Dedifferentiated amniotic fluid mesenchymal stem cell (primary cell): ENCODE results near the gene TMEM134.
"Not testable (repeated sequence)": the region's sequence is repeated elsewhere in the genome, so short reads cannot be mapped to it uniquely, and the experiment has no call there.

Experiments
- DNase-seq: peaks from one replicate; pipeline ENCODE4 v3.0.0-alpha.2; 2016; ENCODE audit errors: extremely low spot score

Gene TMEM134, protein sequence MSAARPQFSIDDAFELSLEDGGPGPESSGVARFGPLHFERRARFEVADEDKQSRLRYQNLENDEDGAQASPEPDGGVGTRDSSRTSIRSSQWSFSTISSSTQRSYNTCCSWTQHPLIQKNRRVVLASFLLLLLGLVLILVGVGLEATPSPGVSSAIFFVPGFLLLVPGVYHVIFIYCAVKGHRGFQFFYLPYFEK

DNA sequence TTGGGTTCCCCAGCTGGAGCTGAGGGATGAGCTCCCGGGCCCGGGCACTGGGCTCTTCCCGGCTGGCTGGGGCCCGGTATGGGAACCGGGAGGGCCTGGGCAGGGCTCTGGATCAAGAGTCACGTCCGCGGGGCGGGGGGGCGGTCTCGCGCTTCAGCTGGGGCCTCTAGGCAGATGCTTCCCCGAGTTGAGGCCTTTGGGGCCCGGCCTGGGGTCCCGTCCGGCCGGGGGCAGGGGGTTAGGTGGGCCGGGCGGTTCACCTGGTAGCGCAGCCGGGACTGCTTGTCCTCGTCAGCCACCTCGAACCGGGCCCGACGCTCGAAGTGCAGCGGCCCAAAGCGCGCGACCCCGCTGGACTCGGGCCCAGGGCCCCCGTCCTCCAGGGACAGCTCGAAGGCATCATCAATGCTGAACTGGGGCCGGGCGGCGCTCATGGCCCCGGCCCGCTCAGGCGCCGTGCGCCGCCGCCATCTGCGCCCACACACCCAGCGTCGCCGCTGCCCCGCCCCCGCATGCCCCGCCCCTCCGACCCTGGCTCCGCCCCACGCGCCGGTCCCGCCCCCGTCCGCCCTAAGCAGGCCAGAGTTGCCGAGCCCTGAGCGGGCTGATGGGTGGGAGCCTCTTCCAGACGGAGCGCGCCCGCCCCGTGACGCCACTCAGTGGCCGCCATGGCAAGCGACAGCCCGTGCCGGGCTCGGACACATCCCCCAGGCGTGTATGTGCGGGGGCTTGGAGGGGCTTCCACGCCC is at the start of gene TMEM134:
Gene TMEM134 (minus strand): TSS at position 493 of the 749 bp plus-strand sequence. CDS start 59 bp downstream, at position 434.
- DNase-seq = peak; percentile 88

DNA sequence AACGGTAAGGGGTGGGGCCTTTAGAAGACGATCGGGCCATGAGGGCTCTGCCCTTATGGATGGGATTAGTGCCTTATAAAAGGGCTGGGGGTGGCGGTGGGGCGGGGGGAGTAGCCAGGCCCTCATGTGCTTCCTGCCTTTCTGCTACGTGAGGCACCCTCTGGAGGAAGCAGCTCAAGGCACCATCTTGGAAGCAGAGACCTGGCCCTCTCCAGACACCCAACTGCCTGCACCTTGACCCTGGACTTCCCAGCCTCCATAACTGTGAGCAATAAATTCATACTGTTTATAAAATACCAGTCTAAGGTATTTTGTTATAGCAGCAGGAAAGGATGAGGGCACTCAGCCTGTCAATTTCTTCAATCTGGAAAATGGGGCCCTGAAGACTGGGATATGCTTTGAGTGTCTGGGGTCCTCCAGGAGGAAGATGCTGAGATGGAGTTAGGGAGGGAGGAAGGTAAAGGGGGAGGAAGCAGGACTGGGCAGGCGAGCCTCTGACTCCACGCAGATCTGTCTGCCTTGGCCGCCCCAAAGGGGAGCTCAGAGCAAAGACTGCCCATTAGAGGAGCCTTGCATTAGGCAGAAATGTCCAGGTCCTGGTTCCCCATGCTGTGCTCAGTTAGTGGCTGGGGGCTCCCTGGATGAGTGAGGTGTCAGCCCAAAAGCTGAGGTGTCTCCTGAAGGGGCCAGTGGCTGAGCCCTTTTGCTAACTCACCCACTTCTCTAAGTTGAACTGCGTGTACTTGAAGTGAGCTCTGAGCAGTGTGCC is 48.9 kb upstream of the TMEM134 start:
- DNase-seq = no peak

DNA sequence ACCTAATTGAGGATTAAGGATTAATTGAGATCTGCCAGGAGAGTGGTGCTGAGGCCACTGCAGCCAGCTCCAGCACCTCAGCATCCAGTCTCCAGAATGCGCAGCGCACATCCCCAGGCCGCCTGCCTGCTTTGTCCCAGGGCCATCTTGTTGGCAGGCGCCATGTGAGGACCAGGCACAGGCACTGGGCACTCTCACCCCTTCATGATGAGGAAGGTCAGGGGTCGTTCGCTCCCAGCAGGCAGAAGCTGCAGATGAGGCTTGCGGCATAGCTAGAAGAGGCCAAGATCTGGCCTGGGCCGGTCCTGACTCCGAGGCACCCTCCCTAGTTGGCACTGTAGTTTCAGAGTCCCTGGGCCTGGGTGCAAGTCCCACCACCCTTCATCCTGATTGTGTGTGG is 47.8 kb upstream of the TMEM134 start:
- DNase-seq = no peak

DNA sequence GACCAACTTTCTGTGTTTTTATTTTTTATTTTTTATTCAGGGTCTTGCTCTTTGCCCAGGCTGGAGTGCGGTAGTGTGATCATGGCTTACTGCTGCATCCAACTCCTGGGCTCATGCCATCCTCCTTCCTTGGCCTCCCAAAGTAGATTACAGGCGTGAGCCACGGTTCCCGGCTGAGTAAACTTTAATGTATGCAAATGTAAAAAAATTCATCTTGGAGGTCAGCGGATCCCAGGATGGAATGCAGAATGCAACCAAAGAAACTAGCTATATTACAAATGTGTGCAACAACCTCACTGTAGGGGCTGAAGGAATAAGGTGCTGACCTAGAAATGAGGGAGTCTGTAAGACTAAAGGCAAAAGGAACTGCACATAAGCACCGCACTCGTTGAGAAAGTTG is 45.1 kb upstream of the TMEM134 start:
- DNase-seq = no peak

DNA sequence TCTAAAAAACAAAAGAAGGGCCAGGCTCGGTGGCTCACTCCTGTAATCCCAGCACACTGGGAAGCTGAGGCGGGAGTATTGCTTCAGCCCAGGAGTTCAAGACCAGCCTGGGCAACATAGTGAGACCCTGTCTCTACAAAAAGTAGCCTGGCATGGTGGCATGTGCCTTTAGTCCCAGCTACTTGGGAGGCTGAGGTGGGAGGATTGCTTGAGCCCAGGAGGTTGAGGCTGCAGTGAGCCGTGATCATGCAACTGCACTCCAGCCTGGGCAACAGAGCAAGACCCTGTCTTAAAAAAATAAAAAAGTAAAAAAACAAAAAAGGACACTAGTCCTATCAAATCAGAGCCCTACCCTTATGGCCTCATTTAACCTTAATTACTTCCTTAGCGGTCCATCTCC is 42.5 kb upstream of the TMEM134 start:
- not testable (repeated sequence) for DNase-seq

DNA sequence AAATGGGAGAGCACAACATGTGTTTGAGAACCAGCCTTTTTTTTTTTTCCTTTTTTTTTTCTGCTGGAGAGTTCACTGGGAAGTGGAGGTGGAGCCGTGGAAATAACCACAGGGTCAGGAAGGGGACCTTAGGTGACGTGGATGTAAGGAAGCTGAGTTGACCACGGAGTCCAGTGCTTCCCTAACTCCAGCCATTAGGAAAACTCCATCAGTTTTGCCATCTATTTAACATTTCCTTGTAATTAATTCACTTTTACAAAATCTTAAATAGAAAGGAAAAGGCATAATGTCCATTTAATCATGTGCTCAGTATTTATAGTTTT is 40.9 kb upstream of the TMEM134 start:
- no peak for DNase-seq

DNA sequence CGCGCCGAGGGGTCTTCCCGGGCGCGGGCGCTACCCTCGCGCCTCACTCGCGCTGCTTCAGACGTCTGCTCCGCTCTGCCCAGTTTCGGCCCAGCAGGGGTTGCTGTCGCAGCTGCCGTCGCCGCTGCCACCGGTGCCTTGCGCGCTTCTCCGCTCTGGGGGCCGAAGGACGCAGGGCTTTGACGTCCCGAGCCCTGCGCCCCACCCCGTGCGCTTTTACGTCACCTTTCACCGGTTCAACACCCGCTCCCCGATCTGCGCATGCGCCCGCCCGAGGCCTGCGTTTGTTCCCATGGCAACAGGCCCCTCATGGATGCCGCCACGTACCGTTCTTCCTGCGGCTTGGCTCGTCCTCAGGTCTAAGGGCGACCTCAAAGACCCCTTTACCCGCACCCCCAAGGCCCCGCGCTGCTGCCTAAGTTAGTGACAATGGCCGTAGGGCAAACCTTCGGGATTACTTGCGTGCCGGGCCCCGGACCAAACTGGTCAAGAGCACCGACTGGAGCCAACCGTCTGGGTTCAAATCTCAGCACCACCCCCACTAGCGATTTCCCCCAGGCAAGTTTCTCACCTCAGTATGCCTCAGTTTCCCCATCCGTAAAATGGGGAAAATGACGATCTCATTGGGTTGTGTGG is 39.6 kb upstream of the TMEM134 start:
- peak; percentile 95 for DNase-seq

DNA sequence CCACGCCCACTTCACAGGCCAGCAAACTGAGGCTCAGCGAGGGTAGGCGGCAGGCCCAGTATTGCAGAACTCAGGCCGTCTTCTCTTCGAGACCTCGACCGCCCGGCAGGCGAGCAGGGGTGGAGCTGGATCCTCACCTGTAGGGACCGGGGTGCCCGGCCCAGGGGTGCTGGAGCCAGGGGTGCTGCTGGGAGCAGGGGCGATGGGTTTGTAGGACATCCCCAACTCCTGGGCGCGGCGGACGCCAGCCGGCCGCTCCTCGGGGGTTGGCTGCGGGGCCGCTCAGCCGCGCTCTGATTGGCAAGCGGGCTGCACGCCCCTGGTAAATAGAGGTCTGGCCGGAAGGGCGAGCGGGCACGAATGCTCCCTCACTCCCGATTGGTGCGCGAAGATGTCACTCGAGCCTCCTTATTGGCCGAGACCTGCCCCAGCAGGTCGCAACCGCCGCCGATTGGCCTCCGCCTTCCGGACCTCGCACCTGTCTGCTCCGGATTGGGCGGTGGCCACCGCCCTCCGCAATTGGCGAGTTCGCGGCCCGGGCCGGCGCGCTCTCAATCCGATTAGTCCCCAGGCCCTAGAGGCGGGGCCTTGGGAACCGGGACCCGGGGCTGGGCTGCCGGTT is 38.9 kb upstream of the TMEM134 start, which contains the start of gene CDK2AP2:
Gene CDK2AP2 (minus strand): TSS at position 299 of the 622 bp plus-strand sequence. CDS start 80 bp downstream, at position 219.
- DNase-seq = peak; percentile 98

DNA sequence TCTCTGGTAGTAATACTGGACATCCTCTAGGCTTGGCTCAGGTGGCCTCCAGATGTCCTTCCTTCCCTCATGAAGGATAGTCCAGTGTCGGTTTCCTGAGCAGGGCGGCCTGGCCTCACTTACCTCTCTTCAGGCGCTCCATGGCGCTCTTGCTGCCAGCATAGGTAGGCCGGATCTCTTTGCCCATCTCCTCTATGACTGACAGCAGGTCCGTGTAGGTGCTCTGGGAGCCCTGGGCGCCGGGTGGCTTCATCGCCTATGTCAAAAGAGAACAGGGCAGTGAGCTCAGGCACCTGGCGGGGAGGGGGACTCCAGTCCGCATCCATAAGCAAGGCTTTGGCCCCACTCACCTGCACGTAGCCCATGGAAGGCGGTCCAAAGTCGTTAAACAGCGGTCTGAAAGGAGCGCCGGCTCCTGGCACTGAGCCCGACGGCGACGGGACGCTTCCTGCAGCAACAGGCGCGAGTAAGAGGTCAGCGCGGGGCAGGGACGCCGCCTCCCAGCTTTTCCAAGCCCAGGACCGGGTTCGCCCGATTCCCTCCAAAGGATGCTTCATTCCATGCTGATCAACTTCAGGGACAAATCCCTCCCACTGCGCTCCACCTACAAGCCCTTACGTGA is 38.3 kb upstream of the TMEM134 start:
- DNase-seq = peak; percentile 38

DNA sequence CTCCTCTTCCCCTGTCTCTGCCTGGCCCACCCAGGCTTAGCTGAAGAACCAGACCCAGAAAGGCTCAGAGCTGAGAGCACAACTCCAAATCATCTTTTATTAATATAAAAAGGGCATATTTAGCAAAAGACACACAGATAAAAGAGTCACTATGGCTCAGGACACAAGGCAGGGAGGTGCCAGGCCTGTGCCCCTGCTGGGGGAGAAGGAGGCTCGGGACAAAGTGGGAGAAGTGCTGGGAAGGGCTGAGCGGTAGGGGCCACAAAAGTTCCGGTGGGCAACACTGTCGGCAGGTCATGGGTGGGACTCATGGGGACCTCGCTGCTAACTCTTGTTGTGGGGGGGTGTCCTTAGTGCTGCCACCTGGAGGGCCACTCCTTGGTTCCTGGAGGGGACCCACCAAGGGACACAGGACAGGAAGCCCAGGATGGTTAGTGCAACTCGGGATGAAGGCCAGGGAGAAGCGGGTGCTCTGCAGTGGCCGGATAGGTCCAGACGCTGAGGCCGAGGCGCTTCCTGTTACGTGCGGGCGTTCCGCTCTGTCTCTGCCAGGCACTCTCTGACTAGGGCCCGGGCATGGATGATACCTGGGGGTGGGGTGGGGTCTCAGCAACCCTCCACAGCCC is 37.5 kb upstream of the TMEM134 start:
- no peak for DNase-seq

DNA sequence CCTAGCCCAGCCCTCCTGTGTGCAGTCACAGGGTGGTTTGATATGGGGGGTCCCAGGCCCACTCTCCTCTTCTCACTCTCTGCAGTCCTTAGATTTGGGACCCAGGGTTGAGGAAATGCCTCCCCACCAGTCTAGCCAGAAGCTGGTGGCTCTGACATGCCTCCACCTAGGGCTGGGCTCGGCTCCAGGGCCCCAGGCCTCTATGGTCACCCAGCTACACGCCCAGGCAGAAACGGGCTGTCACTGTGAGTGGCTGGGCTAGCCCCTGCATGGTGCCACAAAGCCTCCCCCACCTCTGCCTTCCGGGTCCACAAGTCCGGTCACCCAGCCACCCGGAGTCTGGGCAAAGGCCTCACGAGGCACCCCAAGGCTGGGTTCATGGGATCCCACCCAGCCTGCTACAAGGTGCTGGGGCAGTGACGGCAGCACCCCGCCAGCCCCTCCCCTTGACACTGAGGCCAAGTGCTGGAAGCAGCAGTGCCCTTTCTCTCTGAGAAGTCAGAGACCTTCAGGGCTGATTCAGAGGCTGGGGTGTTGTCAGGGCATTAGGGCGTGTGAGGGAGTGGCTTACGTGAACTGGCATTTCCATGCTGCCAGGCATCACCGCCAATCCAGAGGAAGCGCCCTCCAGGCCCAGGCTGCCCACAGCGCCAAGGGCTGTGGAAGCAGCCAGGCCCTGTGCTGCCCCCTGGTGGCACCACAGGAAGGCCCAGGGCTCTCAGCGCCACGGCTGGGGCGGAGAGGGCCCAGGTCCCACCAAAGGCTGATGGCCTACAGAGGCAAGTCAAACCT is 36.8 kb upstream of the TMEM134 start:
- peak; percentile 85 for DNase-seq

DNA sequence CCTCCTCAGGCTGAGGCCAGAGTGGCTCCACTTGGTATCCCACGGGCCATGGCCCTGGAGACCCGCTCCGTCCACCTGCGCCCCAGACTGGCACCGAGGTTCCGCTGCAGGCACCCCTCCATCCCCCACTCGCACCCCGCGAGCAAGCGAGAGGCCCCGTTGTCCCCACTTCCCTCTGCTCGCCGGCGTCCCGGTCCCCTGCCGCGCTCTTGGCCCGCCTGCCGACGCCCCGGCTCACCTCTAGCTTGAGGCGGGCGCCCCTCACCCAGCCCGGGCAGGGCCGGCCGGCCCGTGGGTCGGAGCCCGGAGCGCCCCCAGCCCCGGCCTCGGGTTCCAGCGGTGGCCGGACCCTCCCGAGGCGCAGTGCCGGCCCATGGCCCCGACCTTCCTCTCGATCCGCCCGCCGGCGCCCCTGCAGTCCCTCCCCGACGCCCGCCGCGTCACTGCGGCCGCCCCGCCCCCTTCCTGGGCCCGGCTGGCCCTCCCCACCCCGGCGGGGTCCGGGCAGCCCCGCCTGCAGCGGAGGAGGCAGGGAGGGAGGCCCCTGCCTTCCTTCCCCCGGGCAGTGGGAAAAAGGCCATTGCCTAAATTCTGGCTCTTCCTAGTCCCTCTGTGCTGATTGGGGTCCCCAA is 36.0 kb upstream of the TMEM134 start, which contains the start of gene PITPNM1:
Gene PITPNM1 (minus strand): TSS at position 414 of the 632 bp plus-strand sequence. CDS start 1,183 bp downstream, outside the sequence.
- no peak for DNase-seq

DNA sequence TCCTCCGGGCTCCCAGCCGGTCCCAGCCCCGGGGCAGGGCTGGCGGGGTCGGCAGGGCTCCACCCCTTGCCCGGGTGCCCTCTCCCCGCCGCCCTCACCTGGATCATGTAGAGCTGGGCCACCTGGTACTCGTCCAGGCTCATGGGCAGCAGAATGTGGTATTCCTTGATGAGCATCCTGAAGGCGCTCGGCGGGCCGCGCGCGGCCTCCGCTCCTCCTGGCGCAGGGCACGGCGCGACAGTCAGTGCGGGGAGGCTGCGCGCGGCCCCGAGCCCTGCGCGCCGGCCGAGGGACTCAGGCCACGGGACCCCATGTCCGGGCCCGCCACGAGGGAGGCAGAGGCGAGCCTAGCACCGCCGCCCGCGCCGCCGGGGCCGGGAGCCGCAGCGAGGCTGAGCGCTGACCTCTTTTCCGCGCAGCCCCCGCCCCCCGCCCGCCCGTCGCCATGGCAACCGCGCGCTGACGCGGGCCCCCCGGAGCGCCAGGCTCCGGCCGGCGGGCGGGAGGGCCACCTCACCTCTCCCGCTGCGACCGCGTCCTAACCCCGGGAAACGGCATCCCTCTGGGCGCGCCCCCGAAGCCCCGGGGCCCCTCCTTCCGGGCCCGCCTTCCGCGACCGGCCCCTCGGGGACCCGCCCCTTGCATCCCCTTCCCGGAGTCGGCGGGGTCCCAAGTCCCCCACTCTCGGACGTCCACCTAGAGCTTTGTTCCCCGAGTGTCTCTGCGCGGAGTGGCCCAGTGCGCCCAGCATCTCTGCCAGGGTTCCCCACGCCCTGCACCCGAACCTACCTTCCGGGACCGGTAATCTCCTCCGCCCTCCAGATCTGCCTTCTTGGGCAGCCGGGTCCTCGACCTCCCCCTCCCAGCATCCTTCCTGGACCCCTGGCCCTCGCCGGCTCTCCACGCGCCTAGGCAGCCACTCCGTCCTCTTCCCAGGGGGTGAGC is 35.2 kb upstream of the TMEM134 start:
- DNase-seq = no peak

DNA sequence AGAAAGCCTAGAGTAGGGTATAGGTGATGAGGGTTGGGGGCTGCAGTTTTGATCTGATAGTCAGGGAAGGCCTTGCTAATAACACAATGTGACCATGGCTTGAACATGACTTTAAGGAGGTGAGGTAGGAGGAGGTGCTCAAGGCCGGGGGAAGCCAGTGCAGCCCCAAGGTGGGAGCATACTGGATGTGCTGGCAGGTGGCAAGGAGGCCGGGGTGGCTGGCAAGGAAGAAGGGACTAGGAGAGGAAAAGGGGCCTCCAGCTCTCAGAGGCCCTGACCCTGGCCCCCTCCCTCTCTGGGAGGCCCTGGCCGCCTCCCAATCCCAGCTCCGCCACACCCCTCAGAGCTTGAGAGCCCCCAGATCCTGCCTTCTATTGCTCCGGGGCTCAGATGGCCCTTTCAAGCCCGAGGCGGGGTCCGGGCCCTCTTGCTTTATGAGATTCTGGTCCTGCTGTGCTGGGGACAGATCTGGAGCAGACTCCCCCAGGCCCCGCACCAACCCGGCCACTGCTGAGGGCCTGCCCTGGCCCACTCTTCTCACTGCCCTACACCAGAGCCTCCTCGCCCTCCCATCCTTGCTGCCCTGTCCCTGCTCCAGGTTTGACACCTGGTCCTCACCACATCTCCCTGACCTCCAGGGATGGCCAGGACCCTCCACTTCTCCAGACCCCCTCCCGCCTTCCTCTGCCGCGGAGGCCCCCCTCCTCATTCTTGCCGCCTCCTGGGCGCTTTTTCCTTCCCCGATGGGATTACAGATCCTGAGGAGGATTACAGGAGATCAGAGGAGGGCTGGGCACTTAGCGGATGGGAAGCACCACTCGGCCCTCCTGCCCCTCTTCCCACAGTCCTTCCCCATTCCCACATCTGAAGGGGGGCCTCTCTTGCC is 34.3 kb upstream of the TMEM134 start:
- no peak for DNase-seq

DNA sequence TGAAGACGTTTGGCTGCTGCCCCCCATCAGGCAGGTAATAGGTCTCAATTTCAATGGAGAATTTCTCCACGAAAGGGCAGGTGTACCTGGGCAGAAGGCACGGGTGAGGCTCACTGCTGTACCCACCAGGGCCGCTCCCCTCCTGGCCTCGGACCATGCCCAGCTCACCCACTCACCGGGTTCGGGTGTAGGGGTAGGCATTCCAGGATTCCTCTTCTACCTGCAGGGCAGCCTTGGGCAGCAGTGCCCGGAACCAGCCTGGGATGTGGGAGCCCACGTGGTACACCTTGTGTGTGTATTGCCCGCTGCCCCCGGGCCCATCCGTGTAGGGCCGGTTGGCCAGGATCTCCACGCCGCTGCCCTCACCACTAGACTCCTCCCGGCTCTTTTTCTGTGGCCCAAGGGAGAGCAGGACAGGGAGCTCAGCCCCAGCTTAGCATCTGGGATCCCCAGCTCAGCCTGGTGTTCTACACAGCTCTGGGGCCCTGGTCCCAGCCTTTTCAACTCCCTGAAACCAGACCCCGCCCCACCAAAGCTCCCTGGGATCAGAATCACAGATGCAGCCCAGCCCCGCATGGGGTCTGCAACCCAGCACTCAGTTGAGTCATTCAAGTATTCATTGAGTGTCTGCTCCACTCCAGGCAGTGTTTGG is 33.4 kb upstream of the TMEM134 start:
- no peak for DNase-seq

DNA sequence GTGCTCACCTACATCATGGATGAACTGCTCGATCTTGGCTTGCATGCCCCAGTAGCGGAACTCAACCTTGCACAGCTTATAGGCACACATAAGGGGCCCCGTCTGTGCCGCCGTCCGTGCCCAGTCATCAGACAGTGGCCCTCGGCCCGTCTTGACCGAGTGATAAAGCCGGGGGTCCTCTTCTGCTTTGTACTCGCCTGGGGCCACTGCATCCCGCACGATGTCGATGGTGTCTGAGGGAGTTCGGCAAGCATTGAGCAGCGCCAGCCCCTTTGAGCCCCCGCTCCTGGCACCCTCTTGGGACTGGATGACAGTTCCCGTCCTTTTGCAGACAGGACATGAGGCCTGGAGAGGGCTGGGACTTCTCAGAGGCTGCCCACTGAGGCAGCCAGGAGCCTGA is 32.8 kb upstream of the TMEM134 start:
- DNase-seq = no peak
